Frontal cortex (tissue), 4 donors: ENCODE results near the gene TBL1X. TPM values are rescaled to one million over a fixed set of nuclear protein-coding genes. Genes with fewer than 3 reads are reported as not detected.
"Not testable (repeated sequence)": the region's sequence is repeated elsewhere in the genome, so short reads cannot be mapped to it uniquely, and the experiment has no call there.

Experiments
- DNase-seq, 2 donors: peaks; one replicate each; pipeline ENCODE4 v3.0.0; 2012; ENCODE audit warnings: low spot score in 2 of 2
- FAIRE-seq: peaks from 2 replicates; lab custom pipeline; 2012; peaks lifted over from hg19 to GRCh38; lab: Jason Lieb, UNC
- total RNA-seq: library from RNA; depleted of rRNA; stranded (reverse); fragments of >200 nt; gene quantifications from one replicate; pipeline ENCODE4 v1.2.3, GENCODE V29; 2014
- donor health status: control.
- donor health status: control.
- donor health status: control.

TBL1X gene
- total RNA-seq, 1 donor from 2014 or later = 2.9 TPM

DNA sequence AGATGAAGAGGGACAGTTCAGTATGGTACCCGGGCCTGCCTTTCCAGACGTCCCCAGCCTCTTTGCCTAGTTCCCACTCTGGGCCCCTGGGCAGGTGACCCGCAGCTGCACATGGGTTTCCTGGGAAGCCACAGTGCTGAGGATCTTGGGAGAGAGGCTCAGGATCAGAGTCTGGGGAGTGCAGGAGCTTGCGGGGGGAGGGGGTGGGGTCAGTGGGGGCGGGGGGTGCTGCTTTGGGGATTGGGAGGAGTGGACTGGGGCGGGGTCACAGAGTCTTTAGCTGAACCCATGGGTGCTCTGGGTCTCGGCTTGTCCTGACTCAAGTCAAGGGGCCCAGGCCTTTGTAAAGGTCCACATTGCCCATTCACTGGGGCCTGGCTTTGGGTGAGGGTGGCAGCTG is 63.6 kb downstream of the TBL1X start:
- FAIRE-seq (no peak), DNase-seq (no peak)

DNA sequence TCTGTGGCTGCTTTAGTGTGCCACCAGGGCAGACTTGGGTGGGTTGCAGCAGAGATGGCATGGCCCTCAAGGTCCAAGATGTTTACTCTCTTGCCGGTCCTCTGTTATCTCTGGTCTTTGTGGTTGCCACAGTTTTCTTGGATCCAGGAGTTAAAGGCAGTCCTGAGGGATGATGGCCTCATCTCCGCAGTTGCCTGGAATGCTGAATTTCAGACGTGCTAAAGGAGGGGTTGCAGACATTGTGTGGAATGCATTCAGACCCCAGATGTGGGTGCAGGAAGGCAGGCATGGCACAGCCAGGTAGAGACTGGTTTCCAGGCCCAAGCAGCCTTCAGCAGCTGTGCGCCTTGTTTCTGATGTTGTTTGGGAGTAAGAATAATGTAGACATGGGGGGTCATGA is 64.4 kb downstream of the TBL1X start:
- no peak for FAIRE-seq
- DNase-seq = no peak

DNA sequence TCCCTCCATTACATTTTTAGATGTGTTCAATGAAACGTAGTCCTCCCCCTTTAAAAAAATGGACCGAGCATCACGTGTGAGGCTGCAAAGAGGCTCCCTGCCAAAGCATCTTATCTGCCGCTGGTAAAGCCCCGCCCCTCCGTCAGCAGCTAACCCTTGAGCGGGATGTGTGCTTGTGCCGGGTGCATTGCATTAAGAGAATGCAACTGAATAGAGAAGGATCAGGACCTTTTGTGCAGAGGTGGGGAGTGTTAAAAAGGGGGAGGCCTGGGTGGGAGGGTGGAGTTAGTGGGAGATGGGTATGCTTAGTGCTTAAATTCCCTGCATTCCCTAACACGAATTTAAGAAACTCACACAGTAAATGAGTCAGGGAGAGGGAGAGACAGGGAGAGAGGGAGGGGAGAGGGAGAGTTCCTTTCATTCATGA is 66.0 kb downstream of the TBL1X start:
- FAIRE-seq = no peak
- DNase-seq = peak; percentile 17 to 37

DNA sequence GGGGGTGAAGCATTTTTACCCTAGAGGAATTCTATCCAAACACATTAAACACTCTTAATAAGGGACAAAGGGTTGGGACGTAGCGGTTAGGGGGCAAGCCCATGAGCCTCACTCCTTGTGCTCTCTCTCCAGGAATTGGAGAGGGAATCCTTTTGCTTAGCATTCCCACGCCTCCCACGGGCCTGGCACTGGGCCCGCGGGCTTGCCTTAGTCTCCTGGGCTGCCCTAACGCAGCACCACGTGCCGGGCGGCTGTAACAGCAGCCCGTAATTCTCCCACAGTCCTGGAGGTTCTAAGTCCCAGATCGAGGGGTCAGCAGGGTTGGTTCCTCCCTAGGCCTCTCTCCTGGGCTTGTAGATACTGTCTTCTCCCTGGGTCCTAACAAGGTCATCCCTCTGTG is 67.5 kb downstream of the TBL1X start:
- DNase-seq = no peak
- no peak for FAIRE-seq

DNA sequence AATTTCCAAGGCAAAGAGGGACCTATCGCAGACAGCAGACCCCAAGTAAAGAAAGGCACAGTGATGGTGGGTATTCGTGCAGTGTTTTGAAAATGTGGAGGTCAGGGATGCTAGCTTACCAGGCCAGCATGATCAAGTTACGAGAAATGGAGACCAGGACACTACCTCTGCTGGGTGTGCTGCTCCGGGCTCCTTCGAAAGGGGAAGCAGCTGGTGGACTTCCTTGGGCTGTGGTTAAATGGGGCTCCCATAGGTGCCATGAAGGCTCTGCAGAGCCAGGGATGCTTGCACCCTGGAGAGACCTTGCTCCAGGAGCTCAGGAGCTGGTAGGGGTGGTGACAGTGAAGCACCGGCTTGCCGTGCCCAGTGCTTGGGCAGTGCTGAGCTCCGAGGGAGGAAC is 68.8 kb downstream of the TBL1X start:
- DNase-seq = no peak
- FAIRE-seq = no peak

DNA sequence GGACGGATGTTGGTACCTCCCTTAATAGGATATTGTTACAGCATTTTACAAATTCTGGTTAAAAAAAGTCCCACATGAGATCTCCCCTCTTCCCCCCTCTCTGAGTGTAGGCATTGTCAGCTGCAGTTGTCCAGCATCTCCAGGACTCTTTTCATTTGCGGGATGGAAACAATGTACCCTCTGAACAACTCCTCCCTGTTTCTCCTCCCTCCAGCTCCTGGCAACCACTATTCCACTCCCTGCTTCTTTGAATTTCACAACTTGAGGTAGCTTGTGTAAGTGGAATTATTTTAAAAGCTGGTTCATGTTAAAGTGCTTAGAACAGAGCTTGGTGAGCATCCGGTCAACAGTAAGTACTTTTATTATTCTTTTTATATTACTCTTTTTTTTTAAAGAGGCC is 69.8 kb downstream of the TBL1X start:
- FAIRE-seq (no peak), DNase-seq (no peak)

DNA sequence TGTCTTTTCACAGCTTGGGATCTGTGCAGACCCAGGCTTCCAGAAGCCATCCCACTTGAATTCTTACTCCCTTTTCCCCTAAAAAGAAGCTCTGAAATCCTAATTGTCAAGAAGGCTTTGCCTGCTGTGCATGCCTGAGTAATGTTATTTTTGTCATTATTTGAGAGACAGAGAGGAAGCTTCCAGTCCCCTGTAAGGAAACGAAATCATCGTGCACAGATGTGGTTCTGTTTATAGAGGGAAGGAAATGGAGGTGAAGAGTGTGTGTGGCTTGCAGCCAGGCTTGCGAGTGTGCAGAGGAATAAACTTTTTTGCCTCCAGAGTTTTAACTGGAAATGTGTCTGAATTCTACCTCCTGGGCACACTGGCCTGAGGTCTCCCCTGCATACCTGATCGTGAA is 70.2 kb downstream of the TBL1X start:
- no peak for FAIRE-seq
- DNase-seq = no peak

DNA sequence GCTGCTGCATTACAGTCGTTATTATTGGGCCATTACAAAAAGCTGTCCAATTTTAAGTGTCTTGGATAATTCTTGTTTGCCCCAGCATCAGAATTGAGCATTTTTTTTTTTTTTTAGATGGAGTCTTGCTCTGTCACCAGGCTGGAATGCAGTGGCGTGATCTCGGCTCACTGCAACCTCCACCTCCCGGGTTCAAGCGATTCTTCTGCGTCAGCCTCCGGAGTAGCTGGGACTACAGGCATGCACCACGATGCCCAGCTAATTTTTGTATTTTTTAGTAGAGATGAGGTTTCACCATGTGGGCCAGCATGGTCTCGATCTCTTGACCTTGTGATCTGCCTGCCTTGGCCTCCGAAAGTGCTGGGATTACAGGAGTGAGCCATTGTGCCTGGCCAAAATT is 71.3 kb downstream of the TBL1X start:
- DNase-seq, FAIRE-seq: not testable (repeated sequence)

DNA sequence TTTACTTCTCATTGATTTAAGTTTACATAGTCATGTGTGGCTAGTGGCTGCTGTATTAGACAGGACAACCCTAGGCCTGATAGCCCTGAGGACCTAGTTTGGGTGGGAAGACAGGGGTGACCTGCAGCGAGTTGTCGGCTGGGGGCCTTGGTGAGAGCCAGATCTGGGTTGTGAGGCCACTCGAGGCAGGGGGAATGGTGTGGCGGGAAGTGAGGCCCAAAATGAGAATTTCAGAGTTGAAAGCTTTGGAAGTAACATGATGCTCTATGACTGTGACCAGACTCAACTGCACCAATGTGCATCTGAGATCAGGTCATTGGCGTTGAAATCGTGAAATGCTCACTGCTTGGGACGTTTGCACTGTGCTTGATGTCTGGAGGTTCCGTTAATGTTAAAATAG is 72.9 kb downstream of the TBL1X start:
- FAIRE-seq = no peak

DNA sequence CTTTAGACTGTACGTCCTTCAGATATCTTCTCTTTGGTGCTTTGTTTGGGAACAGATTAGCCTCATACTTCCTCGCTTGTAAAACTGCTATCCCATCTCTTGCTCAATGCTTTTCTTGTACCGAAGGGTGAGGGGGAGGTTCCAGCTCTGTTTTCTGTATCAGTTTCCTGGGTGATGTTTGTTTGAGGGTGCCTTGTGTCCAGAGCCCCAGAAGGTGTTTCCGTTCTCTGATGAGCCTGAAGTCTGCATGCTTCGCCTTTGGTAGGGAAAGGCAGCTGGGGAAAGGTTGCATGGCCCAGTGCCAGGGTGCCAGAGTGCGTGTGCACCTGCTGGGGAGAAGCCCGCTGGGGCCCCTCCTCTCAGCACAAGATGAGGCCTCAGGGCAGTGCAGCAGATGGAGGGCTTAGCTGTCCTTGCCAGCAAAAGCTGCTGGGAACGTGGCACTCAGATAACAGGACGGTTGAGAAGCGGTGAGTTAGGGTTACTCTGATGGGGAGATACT is 73.7 kb downstream of the TBL1X start:
- FAIRE-seq (no peak), DNase-seq (no peak)

More for the DNA sequence above, 72.9 kb downstream of the TBL1X start:
- DNase-seq = no peak

DNA sequence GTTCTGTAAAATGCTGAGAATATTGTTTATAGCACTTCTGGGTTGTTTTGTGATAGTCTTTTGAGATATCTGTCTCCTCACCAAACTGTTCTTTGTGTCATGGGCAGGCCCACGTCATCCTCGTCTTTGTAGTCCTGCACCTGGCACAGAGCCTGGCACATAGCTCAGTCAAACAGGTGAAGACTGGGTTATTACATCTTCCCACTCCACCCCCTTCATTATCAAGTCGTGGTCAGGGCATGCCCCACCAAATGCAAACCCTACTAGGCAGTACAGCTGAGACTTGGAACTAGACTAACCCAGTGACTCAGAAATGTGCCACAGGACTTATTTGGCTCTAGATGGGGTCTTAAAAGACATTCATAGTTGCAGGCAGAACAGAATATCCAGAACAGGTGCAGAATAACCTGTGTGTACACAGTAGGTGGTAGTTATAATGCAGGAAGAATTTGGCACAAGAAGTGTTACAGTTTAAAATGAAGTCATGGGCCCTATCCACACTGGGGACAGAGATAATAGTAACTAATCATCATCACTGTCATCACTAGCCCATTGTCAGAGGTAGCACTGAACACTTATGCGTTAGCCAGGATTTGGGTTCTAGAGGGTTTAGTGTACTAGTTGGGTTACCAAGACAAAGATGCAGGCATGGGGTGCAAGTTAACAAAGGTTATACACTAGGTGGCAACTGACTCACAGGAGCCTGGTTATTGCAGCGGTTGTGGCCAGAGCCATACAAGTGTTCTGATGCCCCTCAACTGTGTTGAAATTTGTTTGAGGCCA is 74.9 kb downstream of the TBL1X start:
- FAIRE-seq (no peak), DNase-seq (no peak)

DNA sequence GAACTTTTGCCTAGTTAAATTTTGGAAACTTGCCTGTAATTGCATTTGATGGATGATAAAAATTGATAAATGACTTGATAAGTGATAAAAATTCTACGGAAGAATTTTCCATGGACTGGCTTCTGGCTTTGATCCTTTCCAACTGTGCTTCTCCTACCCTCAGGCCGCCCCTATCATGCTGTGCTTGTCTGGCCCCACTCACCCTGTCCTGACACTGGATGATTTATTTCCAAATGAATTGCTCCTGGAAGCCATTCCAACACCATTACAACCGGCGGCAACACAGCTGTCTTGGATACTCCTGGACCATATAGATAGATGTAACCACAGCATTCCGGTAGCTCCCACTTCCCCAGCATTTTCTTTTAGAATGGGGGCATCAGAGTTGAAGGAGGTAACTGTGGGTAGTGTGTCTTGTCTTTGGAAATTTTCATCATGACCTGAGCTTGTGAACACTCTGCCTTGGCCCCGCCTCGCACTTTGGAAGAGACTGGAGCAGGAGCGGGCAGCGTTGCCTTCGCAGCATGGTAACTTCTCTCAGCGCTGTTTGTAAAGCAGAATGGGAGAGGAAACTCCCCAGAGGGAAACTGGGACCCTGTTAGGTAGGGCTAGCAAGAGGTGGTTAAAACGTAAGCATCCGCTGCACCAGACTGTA is 77.4 kb downstream of the TBL1X start:
- FAIRE-seq (no peak), DNase-seq (no peak)

DNA sequence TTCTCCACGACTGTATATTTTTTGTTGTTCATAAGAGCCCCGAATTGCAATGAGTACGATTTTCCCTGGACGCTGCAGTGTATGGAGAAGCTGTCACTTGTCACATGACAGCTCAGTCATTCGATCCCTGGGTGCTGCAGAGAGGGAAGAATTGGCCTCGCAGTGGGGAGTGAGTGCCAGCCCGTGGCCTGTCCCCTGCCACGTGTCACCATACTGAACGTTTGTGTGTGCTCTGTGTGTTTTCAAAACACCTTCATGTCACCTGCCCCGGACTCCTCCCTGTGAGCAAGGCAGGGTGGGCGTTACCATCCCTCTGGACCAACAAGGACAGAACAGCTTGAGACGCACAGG is 77.9 kb downstream of the TBL1X start:
- DNase-seq (no peak), FAIRE-seq (no peak)

DNA sequence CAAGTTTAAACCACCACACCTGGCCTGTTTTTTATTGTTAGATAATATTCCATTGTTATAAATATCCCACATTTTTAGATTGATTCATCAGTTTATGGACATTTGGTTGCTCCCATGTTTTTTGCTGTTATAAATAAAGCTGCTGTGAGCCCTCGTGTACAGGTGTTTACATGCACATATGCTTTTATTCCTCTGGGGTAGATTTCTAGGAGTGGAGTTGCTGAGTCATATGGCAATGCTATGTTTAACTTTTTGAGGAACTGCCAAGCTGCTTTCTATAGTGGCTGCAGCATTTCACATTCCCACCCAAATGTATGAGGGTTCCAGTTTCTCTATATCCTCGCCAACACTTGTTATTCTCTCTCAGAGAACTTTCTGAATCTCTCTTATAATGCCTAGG is 90.5 kb downstream of the TBL1X start:
- FAIRE-seq = no peak
- no peak for DNase-seq

DNA sequence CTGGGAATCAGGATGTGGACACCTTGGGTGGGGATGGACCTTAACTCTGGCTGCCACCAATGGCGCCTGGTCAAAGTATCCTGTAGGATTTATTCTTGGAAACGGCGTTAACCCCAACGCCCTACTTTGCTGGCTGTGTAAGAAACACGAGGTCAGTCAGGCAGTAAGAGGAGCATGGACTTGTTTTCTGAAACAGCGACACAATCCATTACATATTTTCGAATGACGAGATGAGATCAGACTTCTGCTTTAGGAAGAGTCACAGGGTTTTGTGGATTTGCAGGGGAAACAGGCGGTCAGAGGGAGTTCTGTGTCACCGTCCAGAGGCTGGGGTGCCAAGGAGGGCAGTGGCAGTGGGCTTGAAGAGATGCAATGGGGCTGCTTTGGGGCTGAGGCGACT is 92.2 kb downstream of the TBL1X start:
- DNase-seq = no peak
- no peak for FAIRE-seq

DNA sequence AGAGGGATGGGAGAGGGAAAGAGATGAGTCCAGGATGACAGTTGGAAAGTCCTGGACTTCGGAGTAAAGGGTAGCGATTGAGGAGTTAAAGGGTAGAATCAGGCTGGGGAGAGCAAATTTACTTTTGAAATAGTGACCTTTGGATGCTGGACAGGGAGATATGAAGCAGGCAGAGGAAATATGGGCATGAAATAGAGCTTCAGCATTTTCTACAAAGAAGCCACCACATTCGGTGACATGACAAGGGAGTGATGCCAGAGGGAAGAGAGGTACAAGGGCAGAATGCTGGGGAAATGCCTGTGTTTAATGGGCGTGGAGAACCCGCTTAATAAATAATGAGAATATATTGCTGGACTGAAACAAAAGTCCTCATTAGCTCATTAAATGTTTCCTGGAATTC is 92.7 kb downstream of the TBL1X start:
- FAIRE-seq = no peak
- DNase-seq = no peak

DNA sequence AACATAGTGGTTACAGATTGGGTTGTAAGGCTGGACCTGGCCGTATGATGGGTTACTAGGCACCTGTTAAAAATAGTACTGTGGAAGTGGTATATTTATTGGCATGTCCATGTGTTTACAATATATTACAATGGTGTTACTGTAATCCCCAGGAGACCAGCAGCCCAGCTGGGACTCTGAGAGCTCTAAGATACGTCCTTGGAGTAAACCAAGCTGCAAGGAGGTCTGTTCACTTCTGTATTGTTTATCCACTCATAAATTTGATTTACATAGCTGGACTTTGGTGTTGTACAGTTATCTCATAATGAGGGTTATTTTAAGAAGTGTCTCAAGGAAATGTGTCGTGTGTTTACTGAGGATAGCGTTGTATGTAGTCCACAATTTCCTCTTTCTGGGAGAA is 93.8 kb downstream of the TBL1X start:
- DNase-seq (no peak), FAIRE-seq (no peak)

DNA sequence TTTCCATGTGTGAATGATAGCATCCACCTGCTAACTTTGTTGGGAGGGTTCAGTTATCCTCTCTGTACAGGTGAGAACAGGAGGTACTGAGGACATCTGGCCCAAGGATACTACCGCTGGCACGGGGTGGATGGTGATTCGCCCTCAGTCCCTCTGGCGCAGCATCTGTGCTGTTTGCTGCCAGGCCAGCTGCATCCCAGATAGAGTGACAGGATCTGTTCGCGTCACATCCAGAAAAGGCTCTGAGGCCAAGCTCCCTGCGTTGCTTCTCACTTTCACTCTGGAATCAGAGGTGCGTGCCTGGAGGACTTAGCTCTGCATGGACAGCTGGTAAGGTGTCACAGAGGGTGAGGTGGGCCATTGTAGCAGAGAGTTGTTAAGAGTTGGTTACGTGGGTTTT is 95.4 kb downstream of the TBL1X start:
- DNase-seq = no peak
- no peak for FAIRE-seq

DNA sequence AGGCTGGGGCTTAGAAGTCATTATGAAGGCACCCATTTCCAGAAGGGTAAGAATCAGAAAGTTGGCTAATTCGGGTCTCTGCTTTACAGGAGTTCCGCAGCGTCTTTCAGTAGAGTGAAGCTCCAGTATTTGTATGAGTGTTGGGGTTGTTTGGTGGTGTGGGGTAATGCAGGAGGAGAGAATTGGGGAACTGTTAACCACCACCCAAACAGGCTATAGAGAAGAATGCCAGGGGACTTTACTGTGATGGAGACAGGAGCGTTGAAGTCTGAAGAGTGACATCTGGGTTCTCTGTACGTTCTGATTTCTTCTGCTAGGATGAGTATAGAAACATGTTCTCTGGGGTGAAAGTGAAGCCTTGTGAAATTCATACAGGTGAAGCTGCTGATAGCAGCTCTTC is 96.3 kb downstream of the TBL1X start:
- FAIRE-seq (no peak), DNase-seq (no peak)

DNA sequence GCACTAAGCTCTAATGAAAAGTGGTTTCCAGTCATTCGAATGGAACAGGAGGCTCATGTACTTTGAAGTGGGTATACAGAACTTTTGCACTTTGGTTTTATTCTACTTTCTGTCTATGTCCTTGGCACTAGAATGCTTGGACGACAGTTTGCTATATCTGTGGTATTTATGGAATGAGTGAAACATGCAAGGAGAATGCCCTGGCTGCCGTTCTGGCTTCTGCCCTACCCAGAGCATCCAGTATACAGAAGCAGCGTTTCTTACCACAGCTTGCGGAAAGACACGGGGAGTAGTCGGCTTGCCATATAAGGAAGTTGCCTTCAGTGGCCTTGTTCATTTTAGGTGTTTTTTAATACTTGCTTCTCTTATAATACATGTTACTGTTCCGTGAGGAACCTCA is 98.0 kb downstream of the TBL1X start:
- DNase-seq = no peak
- no peak for FAIRE-seq

DNA sequence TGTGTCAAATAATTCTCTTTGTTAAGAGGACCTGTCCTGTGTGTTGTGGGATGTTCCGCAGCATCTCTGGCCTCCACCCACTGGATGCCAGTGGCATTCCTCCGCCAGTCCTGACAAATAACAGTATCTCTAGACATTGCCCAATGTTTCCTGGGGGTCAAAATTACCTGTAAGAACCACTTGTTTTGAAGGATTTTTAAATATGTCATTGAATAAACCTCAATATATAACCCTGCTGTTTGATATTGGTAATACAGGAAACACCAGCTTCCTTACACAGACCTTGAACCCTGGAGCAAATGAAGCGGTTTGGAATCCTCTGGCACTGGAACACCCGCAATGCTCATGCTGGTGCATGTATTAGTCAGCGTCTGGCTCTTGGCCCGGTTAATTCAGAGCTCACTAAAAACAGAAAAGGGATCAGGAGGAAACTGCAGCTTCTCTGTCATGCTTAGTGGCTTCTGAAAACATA is 101.3 kb downstream of the TBL1X start:
- DNase-seq (peak in 1 of 2 donors; percentile 35), FAIRE-seq (no peak)
